SHP77 treated with DMSO at 0.1 percent for 48 hours (cell line): ENCODE measurements around the gene GTF3A.
"Not testable (repeated sequence)": the region's sequence is repeated elsewhere in the genome, so short reads cannot be mapped to it uniquely, and the experiment has no call there.

Source experiments
- DNase-seq: peaks from one replicate; lab custom pipeline; 2025; lab: John Stamatoyannopoulos, UW

Gene GTF3A

DNA sequence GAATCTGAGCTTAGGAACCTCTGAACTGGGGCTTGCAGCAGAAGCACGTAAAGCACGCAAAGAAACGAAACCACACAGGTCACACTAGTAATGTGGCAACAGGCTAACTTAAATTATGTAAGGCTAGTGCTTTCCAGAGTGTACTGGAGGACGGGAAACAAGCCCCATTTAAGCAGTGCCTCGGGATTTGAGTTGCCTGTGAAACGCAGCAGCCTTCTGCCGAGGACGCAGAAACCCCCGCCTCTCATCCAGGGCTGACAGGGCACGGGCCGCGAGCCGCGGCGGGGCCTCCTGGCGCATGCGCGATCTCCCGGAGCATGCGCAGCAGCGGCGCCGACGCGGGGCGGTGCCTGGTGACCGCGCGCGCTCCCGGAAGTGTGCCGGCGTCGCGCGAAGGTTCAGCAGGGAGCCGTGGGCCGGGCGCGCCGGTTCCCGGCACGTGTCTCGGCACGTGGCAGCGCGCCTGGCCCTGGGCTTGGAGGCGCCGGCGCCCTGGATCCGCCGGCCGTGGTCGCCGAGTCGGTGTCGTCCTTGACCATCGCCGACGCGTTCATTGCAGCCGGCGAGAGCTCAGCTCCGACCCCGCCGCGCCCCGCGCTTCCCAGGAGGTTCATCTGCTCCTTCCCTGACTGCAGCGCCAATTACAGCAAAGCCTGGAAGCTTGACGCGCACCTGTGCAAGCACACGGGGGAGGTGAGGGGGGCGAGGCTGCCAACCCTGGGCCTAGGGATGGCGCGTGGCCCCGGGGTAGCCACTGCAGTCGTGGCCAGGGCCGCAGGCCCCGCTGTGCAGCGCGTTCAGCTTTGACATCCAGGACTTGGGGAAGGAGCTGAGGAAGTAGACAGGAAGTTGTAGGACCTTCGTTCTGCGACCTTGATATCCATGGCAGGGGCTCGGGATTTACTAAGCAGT lies at the start of gene GTF3A:
TSS of gene GTF3A (plus strand) at position 374 of the 912 bp plus-strand sequence.
- DNase-seq, result peak; percentile 38

DNA sequence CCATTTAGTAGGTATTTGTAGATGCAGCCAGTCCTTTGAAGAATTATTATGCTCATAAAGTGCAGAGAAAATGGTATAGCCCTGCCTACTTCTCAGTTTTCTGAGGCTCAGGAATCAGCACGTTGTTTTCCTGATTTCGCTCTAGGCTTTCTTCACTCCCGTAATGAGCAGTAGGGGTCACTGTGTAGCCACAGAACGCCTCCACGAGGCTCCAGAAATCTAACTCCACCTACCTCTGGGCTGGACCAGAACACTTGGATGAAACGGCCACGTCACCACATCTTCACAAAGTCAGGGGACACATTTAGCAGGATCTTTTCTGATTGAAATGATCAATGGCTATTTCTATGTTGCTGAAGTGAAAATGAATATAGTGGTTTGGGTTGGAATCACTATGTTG lies 49.8 kb upstream of the GTF3A start:
- DNase-seq, result peak; percentile 82

DNA sequence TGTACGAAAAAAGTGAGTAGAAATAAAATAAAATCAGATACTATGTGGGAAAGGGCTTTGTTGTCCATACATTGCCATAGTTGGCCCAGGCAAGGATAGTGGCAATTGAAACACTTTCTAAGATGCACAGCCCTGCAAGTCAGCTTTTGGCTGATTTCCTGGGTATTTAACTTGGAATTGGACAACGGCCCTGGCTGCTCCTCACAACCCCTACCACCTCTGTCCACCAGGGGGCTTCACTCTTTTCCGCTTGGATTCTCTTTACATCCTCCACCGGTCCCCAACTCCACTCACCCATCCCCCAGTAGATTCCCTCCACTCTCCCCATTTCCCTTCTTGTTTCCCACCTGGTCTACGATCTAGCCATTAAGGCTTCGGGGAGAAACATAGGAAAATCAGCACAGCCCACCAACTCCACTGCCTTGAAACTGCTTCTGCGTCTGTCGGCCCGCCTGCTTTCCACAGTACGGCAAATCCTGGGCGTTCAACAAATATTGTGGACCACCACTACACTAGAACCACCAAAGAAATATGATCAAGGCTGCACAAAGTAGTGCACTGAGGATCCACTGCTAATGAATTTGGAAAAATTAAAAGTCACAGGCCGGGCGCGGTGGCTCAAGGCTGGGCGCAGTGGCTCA lies 48.6 kb upstream of the GTF3A start:
- DNase-seq, result peak; percentile 17

DNA sequence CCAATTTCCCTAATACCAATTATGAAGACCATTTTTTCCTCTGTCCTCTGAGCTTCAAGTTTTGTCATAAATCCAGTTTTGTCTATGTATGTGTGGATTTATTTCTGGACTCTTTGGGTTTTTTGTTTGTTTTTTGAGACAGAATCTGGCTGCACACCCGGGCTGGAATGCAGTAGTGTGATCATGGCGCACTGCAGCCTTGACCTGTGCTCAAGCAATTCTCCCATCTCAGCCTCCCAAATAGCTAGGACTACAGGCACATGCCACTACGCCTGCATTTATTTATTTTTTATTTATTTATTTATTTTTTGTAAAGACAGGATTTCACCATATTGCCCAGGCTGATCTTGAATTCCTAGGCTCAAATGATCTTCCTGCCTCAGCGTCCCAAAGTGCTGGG lies 45.3 kb upstream of the GTF3A start:
- DNase-seq, result no peak

DNA sequence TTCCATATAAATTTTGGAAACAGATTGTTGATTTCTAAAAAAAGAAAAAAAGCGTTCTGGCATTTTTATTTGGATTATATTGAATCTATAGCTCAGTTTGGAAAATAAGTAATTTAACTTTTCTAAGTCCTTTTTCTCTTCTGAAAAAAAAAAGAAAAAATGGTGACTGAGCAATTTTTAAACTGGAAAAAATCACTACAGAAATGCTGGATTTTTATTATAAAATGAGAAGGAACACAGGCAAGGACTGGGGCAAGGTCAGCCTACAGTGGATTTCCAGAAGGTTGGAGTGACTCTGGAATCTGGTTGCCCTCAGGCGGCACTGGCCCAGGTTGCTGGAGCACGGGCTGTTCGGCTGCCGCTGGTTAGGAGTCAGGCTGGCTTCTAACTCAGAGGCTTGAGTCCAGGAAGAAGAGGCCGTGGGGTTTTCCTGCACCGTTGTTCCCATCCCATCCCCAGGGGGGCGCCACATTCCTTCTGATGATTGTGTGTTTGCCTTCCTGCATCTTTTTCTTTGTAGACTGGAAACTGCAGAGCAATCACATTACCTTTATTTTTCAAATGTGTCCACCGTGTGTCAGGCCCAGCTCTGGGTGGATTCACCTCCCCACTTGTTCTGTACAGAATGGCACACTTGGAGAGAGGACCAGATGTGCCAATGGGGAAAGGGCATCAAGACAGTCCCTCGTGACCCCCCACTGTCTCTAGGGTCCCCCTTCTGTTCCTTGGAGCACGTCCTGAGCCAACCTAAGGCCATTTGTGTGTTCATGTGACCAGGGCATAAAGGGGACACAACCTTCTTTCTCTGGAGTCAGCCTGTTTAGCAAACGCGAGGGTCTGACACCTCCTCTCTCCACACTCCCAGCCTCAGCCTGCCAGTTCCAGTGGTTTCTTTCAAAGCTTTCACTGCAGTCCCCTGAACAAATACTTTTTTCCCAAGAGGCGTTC lies 44.5 kb upstream of the GTF3A start:
- peak; percentile 86 for DNase-seq

DNA sequence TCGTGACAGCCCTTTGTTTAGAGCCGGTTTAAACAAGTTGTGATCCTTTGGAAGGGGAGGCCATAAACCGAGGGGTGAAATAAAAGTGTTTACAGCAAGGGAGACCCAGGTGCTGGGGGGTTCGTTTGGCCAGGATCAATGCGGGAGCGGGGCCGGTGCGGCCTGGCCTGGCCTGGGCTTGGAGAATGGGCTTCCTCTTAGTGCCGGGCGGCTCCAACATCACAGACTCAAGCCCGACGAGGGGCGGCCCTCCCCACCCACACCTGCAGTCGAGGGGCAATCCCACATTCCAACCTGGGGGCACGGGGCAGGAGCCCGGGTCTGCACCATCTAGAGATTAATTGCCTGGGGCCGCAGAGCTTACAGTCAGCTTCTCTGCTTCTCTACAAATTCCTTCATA lies 42.8 kb upstream of the GTF3A start:
- no peak for DNase-seq

DNA sequence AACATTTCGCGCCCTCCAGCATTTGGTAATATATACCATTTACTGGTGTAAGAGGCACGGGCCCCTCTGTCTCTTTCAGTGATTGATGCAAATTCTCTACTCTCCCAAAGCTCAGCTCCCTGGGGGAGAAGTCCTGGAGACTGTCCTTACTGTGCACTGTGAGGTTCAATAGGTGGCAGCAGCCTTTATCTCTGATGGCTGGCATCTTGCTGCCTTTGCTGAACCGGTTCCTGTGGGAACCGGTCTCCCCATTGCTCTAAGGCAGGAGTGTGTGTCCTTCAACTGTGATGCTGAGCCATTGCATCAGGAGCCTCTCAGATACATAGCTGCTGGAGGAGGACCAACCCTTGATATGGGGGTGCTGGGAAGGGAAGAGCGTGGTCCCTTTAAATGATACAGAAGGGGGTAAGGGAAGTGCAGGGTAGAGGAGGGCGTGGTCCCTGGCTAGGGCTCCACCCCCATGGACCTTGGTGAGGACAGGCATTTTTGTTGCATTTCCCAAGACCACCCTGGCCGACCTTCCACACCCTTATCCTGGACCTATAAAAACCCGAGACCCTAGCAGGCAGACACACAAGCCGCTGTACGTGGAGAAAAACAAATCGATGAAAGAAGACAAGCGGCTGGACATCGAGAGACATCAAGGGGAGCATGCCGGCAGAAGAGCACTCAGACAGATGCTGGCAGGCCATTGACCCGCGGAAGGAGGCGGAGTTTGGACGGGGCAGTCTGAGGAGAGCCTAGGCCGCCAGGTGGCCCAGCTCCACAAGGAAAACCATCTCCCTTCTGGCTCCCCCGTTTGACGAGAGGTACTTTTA lies 41.1 kb upstream of the GTF3A start:
- DNase-seq, result peak; percentile 88

DNA sequence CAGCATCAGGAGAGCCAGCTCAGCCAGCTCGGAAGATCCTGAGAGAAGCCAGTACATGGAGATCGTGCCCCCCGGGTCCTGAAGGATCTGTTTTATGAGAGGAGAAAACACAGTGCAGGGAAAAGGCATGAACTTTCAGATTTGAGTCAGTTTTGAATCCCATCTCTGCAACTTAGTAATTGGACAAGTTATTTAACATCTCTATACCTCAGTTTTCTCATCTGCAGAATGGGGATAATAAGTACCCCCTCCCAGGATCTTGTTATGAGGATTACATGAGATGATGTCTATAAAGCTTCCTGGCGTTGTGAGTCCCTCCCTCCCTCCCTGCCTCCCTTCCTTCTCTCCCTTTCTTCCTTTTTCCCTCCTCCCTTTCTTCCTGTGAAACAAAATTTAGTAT lies 40.1 kb upstream of the GTF3A start:
- no peak for DNase-seq

DNA sequence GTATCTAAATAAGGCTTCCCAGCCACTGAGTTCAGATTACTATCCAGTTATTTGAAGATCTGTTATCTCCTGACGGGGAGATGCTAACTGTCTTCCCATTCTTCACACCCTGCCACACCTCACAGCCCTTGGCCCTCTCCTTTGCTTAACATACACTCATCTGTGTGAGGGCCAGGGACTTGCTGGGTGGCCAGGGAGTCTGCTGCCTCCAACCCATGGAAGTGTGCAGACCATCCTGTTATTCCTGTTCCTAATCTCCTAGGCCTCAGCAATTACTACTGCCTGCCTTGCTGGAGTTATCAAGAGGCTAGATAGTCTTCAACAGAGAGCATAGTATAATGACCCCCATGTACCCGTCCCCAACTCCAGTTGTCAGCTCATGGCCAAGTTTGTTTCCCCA lies 36.2 kb upstream of the GTF3A start:
- DNase-seq, result no peak

DNA sequence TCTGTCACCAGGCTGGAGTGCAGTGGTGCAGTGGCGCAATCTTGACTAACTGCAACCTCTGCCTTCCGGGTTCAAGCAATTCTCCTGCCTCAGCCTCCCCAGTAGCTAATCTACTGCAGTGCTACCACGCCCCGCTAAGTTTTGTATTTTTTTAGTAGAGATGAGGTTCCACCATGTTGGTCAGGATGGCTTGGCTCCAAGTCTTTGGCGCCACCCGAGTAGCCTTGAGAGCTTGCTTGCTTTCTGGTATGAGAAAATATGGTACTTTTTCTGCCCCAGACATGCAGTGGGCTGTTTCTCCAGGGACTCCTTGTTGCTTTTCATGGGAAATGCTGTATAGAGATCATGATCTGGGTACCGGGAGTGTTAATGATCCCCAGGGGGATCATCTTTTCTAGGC lies 34.5 kb upstream of the GTF3A start:
- no peak for DNase-seq

DNA sequence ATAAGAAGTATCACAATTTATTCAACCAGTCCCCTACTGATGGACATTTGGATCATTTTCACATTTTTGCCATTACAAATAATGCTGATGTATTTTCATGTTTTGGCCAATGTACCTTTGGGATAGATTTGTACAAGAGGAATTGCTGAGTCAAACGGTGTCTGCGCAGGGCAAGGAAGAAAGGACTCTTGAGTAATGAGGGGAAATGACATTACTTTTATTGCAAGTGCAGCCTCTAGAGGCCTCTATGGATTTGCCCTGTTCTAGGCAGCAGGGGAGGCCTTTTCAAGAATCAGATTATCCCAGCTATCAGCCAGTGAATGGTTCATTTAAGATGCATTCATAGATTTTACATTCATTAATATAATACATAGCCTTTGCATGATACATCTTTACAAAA lies 32.9 kb upstream of the GTF3A start:
- no peak for DNase-seq

DNA sequence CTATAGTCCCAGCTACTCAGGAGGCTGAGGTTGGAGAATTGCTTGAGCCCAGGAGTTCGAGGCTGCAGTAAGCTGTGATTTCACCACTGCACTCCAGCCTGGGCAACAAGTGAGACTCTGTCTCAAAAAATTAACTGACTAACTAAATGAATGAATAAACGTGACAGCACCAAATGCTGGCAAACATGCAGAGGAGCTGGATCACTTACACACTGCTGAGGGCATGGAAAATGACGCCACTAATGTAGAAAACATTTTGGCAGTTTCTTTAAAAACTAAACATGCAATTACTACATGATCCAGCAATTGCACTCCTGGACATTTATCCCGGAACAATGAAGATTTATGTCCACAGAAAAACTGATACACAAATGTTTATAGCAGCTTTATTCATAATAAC lies 31.3 kb upstream of the GTF3A start:
- no peak for DNase-seq

DNA sequence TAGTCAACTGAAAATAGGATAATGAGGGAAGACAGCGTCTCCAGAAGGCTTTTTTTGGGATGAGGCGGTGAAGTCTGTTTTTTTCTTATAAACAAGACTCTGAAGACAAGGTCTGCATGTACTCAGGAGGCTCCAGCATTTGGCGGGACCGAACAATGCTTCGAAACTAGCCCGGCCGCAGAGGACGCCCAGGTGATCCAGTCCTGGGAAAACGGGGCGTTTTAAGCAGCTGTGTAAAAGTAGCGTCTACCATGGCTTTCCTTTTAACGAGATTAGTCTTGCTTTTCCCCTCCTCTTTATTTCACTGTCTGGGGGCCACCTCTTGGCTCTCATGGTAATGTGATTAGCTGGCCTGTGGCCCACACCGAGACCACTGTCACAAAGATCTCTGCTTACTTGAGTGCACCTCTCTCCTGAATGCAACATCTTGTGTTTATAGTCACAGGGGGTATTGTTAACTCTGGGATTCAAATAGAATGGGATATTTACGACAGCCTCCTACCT lies 29.4 kb upstream of the GTF3A start:
- DNase-seq, result no peak

DNA sequence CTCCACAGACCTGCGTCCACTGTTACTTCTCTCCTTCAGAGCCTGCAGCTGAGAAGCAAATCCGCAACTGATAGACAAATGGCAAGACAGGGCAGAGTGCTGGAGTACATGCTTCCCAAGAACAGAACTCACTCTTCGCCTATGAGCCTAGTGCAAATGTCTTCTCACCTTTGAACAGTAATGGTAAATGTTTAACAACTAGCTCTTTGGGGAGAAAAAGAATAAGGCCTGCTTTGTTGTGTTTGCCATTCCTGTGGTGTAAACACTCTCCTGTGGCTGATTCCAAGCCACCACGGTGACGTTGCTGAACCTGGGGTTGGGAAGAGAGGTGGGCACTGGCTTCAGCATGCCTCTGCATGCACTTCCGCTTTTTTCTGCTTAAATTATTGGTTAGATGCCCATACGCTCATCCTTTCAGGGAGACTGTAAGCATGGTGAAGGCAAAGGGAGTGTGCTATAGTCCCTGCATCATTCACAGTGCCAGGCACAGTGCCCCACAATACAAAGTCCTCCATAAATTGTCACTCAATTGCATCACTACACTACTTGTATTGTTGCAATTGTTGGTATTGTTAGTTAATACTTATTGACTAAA lies 28.1 kb upstream of the GTF3A start:
- no peak for DNase-seq

DNA sequence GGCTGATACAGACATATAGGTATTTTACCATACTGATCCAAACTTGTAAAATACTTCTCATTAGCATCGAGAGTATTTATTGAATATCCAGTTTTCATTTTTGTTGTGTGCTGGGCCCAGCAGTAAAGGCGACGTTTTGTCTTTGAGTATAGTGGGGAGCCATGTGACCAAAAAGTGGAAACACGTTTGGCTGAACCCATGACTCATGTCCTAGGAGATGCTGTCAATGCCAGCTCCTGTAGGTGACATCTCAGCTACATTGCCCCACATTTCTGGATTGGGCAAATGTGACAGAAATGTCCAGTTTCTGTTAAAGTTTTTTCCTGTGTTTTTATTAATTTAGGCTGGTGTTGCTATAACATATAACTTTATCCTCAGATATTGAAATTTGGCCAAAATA lies 26.1 kb upstream of the GTF3A start:
- no peak for DNase-seq

DNA sequence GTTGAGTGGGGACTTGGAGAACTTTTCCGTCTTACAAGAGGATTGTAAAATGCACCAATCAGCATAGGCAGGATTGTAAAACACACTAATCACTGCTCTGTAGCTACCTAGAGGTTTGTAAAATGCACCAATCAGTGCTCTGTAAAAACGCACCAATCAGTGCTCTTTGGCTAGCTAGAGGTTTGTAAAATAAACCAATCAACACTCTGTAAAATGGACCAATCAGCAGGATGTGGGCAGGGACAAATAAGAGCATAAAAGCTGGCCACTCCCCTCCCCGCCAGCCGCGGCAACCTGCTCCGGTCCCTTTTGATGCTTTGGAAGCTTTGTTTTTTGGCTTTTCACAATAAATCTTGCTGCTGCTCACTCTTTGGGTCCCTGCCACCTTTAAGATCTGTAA lies 24.0 kb upstream of the GTF3A start:
- not testable (repeated sequence) for DNase-seq

DNA sequence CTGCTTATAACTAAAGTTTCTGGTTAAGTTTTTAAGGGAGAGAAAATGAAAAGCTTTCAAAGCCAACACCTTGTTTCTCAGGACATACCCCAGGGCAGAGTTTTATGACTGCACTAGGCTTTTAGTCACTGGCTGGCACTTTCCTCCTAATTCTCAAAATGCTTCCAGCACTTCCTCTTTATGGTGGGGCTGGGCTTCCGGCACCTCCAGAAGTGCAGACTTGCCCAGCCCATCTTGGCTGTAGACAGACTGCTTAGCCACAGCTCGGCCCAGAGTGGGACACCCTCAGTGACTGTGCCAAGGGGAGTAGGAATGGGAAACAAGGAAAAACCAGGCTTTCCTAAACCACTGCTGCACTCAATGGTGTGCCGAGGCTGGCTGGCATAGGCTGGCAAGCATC lies 23.2 kb upstream of the GTF3A start:
- no peak for DNase-seq

DNA sequence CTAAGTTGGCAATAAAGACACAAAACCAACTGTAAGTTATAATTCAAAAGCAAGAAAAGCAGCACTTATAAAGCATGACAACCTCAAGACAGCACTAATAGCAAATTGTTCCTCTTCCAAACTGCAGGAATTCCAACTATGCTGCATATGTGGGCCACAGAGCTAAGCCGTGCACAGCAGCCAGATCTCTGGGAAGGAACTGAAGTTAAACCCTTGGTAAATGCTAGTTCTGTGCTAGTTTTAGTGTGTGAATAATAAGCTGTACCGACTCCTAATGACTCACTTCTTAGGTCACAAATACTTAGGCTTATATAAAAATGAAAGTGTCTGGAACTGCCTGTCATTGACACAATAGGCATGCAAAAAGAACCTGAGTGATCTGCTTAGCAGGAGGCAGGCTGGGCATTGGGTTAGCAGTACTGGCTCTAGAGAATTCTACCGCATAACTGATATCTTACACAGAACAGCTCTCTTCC lies 21.2 kb upstream of the GTF3A start:
- DNase-seq, result no peak

DNA sequence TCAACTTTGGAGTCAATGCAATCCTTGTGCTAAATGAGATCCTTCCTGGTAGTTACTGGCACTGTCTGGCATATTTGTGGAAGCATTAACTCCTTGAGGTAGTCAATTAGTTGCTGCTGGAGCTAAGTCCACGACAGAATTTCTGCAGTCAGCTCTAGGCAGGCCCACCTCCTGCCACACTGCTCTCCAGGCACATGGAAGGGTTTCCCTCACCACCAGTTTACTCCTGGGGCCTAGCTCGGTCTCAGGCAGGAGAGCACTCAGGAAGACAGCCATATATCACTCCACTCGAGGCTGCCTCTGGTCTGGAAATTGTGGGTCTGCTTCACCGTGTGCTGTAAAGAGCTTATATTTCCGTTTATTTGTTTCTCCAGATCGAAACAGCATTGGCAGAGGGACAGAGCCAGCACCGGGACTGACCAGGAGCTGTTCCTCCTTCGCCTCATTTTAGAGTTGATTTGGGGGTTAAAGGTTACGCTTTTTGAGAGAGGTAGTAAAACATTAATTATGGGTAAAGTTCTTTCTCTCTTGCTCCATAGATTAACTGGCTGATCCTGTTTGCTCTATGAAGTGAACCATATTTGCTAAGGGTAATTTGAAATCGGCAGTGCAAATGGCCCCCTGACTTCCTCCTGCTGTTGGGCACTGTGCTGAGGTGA lies 20.6 kb upstream of the GTF3A start:
- no peak for DNase-seq

DNA sequence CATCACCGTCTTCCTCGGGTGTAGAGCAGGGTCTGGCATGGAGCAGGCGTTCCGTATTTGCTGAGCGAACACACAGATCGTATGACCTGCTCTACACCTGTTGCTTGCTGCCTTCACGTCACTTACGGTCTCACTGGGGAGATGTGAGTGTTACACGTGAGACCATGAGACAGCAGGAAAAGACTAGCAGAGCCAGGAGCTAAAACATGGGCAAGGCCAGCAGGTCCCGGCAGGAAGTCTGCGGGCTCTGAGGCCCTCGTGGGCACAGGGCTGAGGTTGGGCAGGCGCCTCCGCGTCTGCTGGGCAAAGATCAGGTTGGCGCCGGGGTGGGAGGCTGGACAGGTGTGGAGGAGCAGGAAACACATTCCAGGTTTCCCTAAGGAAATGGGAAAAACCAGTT lies 19.7 kb upstream of the GTF3A start:
- no peak for DNase-seq
